Measurements from ENCODE around the gene SLC6A4.
"Not testable (repeated sequence)": the region's sequence is repeated elsewhere in the genome, so short reads cannot be mapped to it uniquely, and the experiment has no call there.

SLC6A4 gene

DNA sequence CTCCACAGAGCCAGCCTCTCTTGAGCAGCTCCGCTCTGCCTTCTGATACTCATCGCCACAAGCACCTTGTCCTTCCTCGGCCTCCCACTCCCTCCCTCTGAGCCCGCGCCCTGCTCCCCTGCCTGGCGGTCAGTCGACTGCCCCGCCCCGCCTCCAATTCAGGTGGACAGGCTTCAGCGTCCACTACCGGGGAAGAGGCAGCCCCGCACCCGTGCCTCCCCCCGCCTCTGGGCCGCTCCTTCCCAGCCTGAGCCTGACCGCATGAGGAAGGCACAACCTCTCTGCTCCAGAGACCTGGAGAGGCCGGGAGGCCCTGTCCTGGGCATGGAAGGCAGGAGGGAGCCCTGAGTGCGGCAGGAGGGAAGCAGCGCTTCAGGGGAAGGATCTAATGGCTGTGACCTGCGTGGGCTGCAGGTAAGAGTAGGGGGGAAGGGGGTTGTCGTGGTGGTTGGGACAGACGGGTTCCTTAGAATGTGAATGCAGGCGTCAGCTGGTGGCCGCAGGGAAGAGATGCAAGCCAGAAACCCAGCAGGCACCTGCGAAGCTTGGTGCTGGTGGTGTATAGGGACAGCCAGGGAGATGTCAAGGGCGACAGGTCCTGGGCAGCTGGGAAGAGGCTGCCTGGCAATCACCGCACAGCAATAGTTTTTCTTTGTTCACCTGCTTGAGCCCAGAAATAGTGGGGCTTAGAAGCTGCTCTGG is 3.0 kb upstream of the SLC6A4 start:
- DNase-seq, result no peak

DNA sequence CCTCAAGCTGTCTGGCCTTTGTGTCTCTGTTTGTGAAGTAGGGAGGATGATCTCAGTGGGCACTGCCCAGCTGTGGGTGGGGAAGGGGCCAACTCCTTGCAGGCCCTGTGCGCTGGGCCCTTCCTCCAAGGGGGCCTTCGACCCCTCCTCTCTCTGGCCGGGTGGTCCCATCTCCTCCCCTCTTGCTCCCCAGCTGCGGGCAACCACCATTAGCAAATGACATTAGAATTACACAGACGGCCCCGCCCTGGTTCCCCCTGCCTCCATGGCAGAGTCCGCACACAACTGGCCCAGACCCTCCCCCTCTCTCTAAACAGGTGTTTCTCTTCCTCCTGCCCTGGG is 2.5 kb upstream of the SLC6A4 start:
- DNase-seq, result no peak

DNA sequence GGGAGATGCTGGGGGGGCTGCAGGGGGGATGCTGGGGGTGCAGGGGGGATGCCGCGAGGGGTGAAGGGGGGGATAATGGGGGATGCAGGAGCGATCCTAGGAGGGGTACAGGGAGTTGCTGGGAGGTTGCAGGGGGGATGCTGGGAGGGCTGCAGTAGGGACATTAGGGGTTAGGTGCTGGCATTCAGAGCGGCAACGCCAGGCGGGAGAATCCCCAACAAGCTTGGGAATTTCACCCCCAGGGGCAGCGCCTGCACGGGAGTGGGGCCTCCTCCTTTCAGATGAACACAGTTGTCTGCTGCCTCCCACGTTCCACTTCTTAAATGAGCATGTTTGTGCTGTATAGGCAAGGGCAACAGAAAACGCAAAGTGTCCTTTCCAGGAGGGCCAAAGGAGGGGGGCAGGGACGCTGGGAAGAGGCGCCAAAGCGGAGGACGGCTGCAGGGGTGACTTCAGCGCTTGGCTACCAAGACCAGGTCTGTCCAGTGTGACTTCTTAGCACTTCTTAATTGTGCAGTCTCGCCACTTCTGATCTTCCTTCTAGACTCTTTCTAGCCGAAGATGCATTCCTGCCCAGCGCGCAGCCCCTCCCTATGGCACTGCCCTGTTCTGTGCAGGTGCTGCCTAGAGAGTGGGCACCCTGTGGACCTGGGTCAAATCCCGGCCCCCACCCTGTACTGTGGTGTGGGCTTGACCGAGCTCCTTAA is 2.0 kb upstream of the SLC6A4 start:
- no peak for DNase-seq

DNA sequence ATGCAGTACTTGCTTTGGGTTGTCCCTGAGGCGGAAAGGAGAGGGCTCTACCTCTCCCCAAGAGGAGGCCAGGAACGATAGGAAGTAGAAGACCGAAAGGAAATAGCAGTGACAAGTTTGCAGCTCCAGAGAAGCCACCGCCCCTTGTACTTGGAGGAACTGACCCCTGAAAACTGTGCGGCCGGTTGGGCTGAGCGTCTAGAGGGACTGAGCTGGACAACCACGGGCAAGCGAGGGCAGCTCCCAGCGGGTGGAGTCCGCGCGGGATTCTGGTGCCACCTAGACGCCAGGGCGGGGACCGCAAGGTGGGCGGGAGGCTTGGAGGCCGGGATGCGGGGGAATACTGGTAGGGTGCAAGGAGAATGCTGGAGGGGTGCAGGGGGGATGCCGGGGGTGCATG is 1.3 kb upstream of the SLC6A4 start:
- no peak for DNase-seq

DNA sequence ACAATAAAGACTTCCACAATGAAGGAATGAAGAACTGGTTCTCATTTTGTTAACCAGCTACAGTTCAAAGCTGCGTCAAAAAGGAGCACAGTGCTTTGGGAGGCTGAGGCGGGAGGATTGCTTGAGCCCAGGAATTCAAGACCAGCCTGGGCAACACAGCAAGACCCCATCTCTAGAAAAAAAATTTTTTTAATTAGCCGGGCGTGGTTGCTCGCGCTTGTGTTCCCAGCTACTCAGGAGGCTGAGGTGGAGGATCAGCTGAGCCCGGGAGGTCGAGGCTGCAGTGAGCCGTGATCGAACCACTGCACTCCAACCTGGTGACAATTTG is 764 bp upstream of the SLC6A4 start:
- no peak for DNase-seq

DNA sequence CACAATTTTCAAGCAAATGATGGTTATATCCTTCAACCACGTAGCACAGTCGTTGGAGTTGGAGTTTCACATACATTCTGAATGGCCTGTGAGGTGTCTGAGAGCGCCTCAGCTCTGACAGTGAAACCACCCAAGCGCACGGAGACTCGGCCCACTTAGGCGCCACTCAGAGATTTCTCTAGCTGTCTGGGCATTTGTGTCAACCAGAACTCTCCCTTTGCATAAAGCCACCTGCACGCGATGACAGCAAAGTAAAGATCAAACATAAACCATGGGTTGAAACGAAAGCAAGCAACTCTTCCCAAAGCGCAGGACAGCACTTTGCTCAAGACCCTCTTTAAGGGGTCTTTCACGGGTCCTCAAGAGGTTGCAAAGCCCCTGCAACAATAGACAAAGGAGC is 533 bp downstream of the SLC6A4 start:
- no peak for DNase-seq

DNA sequence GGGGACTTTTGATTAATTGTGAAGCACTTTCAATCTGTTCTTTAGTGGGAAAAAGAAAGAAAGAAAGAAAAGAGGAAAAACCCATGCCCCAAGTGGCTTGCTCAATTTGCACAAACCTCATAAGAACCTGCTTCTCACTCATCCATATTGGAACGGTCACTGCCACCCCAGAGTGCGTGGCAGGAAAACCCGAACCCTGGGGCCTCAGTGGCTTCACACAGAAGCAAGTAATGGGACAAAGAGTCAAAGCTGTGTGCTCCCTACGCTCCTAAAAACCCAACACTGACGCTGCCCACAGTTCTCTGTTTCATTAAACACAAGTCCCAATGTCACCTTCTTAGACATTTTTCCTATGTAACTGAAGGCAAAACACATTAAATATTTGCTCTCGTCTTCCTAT is 1.2 kb downstream of the SLC6A4 start:
- no peak for DNase-seq

DNA sequence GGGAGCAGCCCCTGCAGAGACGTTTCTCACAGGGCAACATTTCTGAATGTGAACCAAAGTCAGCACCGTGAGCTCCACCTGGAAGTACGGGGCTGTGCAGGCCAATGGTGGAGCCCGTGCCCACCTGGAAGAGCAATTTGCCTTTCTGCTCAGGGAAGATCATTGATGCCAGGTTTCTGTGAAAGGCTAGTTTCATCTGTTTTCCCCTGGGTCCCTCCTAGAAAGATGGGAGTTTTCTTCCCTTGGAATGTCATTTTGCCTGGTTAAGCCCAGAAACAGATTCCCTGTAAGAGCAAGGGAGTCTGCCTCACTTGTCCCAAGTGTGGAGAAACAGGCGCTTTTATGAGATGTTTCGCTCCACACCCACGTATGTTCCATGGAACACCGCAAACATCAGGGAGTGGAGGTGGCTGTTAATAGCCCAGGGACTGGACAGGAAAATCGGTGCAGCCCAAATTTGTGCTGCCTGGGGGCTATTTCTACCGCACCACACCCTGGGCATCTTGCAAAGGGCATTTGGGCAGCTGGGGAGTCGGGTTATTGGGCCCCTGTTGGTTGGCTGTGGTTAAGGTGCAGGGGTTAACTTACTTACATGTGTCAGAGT is 2.6 kb downstream of the SLC6A4 start:
- DNase-seq, result no peak

DNA sequence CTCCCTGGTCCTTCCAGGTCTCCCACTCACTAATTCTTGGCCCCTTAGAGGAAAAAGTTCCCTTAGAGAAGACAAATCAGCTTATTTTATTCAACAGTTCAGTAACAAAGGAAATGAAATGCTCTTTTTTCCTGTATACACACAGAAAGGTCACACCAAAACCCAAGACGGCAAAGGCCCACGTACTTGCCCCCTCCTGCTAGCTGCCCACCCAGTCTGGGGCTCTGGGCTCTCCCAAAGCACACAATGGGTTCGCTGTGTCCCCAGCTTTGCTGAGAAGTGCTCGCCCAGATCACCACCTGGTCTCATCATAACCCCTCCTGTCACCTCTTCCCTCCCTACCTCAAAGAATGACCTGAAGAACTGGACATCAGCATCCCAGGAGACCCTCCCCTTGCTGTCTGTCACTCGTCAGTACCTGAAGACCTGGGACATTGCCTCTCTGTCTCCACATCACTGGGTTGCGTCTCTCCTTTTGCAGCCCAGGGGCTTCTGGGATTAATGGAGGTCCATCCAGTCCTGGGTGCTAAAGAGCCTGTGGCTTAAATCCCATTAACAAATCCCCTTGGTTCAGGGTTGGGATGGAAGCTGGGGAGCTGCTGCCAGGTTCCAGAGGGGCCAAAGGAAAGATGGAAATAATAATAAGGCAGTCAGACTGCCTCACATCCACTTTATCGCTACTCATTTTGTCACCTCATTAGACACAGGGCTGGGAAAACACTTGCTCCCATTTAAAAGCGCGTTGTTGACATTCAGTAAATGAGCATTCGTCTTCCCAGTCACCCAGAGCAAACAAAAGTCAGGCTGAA is 3.3 kb downstream of the SLC6A4 start:
- DNase-seq, result no peak

DNA sequence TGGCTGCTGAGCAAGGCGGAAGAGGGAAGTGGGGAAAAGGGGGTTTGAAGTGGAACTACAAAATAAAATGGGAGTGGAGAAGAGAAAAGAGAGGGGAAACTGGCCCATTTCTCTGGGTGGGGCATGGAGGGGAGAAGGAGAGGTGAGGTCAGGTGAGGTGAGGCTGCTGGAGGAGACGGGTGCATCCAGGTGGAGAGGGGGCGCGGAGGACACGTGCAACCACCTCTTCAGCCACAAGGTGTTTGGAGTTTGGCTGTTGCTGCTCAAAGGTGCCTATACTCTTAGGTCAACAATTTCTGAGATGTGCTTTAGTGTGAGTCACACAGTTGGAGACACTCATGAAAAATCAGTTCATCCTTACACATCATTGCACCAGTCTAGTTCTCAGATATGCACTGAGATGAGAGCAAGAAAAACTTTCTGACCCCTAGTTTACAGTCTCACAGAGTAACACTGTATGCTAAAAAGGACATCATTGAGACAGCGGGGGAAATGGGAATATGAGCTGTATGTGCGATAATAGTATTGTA is 4.8 kb downstream of the SLC6A4 start:
- DNase-seq, result no peak

DNA sequence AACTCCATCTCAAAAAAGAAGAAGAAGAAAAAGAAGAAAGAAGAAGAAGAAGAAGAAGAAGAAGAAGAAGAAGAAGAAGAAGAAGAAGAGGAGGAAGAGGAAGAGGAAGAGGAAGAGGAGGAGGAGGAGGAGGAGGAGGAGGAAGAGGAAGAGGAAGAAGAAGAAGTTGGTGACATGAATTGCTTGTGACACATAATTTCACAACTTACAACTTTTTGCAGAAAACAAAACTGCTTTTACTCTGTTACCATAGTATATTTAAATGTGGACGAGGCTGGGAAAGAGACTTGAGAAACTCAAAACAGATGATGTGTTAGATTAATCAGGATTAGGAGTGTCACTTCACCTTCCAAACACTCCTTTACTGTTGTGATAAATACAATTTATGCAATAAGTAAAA is 5.5 kb downstream of the SLC6A4 start:
- not testable (repeated sequence) for DNase-seq

DNA sequence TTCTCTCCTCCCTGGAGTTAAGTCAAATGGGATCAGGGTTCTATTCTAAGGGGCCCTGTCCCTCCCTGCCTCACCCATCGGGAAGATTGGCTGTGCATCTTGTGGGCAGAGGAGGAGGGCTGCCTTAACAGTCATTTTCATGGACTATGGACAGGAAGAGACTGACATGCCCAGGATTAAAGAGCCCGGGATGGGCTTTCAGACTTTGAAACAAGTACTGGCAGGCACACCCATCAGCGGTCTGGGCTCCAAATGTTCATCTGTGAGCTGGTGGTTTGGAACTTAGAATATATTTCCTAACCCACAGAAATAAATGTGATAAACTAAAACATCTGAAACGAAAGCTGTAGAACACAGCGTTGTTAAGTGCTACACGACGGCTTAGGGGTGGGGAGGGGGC is 6.5 kb downstream of the SLC6A4 start:
- DNase-seq, result no peak

DNA sequence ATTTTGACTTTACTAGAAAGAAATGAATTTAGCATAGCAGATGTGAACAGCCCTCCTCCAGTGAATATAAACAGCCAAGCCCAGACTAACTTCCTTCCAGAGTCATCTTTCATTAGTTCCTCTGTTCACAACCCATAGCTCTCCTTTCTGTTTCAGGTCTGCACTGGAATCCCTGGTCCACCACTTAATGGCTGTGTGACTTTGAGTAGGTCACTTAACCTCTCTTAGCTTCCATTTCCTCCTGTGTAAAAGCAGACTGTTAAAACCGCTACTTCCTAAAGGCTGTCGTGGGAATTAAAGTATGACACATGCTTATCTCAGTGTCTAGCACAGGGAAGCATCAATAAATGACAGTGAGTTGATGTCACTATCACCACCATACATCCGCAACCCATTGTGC is 7.5 kb downstream of the SLC6A4 start:
- no peak for DNase-seq

DNA sequence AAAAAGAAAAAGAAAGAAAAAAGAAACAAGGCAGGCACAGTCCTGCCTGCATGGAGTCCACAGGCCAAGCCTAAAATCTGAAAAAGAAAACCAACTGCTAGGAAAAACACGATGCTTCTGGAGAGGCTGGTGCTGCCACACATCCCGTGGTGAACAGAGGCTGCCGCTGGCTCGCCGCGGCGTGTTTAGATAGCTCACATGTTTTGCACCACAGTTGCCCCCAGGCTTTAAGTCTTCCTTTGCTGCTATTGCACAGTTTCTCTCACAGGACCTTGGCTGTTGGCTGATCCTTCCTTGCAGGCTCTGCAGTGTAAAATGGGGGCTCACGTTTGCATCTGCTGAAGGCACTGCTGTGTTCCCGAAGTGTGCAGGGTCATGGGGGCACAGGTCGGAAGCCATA is 8.6 kb downstream of the SLC6A4 start:
- DNase-seq, result no peak

DNA sequence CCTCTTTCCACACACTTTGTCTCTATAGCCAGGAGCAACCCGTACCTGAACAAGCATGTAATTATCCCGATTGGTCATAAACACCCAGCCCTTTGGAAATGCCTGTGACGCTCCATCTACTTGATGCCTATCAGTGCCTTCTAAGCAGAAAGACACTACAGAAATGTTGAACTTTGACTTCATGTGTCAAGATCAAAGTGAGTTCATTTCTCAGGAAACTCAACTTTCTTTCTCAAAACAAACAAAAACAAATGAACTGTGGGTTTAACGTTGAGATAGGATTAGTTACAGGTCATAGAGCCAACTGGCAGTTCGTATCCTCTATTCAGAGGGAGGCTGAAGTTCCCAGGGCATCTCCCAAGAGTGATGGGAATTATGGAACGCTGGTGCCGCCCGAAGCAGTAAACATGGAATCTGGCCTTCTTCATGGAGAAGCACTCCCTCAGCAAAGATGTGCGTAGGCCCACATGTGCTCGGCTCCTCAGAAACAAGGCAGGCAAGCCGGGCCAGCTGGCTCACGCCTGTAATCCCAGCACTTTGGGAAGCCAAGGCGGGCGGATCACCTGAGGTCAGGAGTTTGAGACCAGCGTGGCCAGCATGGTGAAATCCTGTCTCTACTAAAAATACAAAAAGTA is 9.5 kb downstream of the SLC6A4 start:
- no peak for DNase-seq

DNA sequence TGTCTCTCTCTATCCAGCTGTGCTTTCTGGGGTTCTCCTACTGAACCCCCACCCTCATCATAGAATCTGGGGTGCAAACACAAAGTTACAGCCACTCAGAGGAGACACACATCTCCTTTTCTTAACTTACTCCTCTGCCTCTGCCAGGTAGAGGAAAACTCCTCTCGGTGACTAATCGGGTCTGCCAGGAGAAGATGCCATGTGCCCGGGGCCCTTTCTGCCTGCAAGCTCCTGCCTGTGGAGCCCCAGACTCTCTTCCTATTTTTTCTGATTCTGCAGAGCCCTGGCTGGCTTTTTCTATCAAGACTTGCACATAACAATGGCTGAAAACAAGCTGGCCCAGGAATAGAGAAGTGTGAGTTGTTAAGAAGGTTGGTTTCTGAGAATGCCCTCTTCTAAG is 10.4 kb downstream of the SLC6A4 start:
- DNase-seq, result no peak

DNA sequence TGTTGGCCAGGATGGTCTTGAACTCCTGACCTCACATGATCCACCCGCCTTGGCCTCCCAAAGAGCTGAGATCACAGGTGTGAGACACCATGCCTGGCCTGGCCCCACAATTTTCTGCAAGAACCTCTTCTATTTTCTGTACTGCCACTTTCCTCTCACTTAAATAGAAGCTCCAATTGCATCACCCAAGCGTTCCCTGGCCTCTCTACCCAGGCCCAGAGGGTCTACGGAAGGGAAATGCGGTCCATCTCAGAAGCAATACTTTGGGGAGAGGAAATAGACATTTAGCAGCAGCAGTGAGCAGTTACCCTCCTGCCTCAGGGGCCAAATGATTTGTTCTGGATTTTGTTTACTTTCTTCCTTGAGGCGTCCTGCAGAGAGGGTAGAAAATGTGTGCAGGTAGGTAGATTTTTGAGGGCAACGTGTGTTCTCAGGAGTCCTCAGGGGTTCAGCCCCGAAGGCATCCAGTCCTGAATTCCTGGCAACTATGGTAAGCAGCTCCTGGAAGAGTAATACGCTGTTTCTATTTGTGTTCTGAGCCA is 11.0 kb downstream of the SLC6A4 start:
- no peak for DNase-seq

DNA sequence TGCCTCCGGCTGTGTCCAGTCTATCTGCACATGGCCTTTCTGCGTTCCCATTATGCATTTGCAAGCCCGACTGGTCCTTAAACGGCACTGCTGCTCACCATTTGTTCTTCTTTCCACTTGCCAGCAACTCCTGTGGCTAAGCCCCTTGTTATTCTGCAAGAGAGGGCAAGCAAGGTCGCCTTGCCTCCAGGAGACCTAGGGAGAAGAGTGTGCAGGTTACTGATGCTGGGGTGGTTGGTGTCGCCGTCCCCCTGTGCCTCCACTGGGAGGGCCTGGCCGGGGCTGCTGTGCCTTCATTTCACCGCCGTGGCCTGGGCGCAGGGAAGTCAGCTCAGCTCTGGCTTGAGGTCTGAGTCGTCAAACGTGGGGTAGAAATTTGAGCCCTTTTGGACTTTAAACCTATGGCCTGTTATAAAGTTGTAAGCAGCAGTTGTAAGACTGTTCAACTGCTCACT is 12.7 kb downstream of the SLC6A4 start:
- DNase-seq, result no peak

DNA sequence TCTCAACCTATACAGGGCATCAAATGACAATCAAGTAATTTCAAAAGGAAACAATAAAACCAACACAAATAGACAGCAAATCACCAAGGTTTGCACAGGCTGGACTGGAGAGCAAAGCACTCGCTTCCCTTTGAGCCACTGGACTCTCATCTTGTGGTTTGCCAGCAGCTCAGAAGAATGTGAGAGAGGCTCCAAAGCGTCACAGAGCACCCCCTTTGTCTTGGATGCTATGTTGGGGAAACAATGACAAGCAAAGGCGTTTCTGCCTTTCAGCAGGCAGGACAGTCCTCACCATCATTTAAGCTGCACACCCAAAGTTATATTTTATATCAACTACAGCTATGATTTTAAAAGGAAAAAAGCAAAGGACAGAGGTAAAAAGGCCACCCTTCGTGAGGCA is 13.2 kb downstream of the SLC6A4 start:
- no peak for DNase-seq

DNA sequence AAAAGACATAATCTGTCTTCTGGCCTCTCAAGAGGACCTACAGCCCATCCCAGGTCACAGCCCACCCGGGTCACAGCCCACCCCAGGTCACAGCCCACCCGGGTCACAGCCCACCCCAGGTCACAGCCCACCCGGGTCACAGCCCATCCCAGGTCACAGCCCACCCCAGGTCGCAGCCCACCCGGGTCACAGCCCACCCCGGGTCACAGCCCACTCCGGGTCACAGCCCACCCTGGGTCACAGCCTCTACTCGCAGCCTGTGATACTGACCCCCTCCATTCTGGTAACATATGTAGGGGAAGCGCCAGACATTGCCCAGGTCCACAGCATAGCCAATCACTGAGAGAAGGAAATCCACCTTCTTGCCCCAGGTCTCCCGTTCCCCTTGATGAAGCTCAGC is 14.2 kb downstream of the SLC6A4 start:
- no peak for DNase-seq

DNA sequence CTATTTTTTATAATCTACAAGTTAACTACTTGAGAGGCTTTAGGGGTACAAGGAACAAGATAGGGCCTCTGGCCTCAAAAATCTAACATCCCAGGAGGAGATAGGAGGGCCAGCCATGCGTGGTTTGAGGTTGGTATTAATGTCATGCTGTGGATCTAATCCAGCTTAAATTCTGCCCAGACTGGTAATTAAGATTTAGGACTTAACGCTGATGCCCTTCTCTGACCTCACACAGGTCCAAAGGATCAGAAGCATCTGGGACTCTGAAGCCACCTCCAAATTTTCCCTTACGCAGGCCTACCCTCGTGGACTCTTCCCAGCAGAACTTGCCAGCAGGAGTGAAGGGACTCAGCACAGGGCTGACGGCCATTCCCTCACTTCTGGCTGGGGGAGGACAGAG is 15.1 kb downstream of the SLC6A4 start:
- DNase-seq, result no peak

DNA sequence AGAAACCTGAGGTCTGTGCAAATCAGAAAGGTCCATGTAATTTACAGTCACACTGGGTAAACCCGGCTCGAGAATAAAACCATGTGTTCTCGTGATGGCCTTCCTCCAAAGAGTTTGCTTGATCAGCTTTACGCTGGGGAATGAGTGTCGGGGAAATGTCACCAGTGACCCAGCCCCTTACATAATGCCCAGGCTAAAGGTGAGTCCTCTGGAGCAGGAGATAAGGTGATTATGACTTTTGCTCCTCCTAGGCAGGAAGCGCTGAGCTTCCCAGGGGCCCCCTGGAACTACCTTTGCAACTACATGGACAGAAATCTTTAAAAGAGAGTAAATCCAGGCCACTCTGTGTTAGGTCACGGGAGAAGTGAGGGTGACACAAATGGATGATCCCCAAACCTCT is 15.7 kb downstream of the SLC6A4 start:
- DNase-seq, result no peak

DNA sequence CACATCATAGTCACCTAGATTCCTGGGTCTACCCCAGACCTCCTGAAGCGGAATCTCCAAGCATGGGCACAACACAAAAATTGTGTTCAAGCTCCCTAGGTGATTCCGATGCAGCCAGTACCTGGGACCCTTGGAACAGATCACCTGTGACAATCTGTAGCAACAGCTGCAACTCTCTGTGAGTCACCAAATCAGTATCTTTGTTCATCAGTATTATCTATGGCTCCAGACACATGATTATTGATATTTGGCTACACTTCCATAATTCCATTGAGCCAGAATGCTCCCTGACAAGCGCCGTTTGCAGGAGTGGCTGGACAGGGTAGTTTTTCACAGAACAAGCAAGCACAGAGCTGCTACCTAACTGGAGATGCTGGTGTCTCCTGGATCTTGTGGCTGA is 16.2 kb downstream of the SLC6A4 start:
- no peak for DNase-seq

Data from activated naive CD4-positive, alpha-beta T cell treated with Interleukin-2 at 50 U/mL for 16 hours (primary cell).